ENCODE results near the gene ZBTB7C.

The ZBTB7C gene

DNA sequence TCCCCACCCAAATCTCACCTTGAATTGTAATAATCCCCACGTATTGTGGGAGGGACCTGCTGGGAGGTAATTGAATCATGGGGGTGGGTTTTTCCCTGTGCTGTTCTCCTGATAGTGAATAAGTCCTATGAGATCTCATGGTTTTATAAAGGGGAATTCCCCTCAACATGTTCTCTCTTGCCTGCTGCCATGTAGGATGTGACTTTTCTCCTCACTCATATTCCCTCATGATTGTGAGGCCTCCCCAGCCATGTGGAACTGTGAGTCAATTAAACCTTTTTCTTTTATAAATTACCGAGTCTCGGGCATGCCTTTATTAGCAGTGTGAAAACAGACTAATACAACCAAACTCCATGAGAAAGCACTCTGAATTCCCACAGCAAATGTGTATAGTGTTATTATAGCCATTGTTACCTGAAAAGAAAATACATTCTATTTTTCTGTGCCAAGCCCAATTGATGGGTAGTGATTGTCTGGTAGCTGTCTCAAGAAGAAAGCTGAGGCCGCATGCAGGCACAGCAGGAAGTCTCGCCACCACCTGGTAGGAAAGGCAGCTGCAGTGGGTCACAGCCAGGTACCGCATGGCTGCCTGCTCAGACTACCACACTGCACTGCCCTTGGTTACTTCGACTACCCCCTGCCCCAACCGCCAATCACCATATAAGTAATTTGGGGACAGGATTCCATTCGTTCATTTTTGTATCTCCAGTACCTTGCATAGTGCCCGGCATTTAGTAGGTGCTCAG is 10.3 kb upstream of the ZBTB7C start:
- no peak overlapping the region for H3K4me3 ChIP-seq (ENCODE audit: low read depth, low read length)
- no peak overlapping the region for H3K27ac ChIP-seq (ENCODE audit: extremely low read depth, low read depth, low read length)
- no peaks in the 10 kb centered on the region for H3K9me3 ChIP-seq (ENCODE audit: control insufficient read depth, insufficient read depth, low read depth, low read length)
- no peaks in the 10 kb centered on the region for H3K36me3 ChIP-seq (ENCODE audit: control insufficient read depth in 2 of 2, insufficient read depth in 1 of 2, low read length in 2 of 2)
- POLR2A ChIA-PET = no interaction called here
- CTCF ChIA-PET = interaction anchor here (0.6 to 2.6 kb wide), 6 partner anchors 8 to 760 kb away, joined by 3 to 15 read pairs (median 6); no protein-coding TSS in a partner anchor
- TF ChIP-seq KLF7 (tag by site-specific recombination; IDR thresholded peaks at IDR 0.05; ENCODE audit: borderline replicate concordance) (no peak), ZNF416 (tag by site-specific recombination; IDR thresholded peaks at IDR 0.05) (no peak), ZNF560 (tag by site-specific recombination; IDR thresholded peaks at IDR 0.05; ENCODE audit: borderline replicate concordance) (no peak), SP3 (tag by site-specific recombination; IDR thresholded peaks at IDR 0.05) (no peak), BCL11B (tag by site-specific recombination; IDR thresholded peaks at IDR 0.05; ENCODE audit: low read depth) (no peak), ZNF404 (tag by site-specific recombination; IDR thresholded peaks at IDR 0.05) (no peak), ZNF175 (tag by site-specific recombination; IDR thresholded peaks at IDR 0.05) (no peak), ZNF664 (tag by site-specific recombination; IDR thresholded peaks at IDR 0.05) (no peak), KLF8 (tag by site-specific recombination; IDR thresholded peaks at IDR 0.05) (no peak), ZNF121 (tag by site-specific recombination; IDR thresholded peaks at IDR 0.05) (no peak)
- TF ChIP-seq, protein P1, sequence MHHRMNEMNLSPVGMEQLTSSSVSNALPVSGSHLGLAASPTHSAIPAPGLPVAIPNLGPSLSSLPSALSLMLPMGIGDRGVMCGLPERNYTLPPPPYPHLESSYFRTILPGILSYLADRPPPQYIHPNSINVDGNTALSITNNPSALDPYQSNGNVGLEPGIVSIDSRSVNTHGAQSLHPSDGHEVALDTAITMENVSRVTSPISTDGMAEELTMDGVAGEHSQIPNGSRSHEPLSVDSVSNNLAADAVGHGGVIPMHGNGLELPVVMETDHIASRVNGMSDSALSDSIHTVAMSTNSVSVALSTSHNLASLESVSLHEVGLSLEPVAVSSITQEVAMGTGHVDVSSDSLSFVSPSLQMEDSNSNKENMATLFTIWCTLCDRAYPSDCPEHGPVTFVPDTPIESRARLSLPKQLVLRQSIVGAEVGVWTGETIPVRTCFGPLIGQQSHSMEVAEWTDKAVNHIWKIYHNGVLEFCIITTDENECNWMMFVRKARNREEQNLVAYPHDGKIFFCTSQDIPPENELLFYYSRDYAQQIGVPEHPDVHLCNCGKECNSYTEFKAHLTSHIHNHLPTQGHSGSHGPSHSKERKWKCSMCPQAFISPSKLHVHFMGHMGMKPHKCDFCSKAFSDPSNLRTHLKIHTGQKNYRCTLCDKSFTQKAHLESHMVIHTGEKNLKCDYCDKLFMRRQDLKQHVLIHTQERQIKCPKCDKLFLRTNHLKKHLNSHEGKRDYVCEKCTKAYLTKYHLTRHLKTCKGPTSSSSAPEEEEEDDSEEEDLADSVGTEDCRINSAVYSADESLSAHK (tag by site-specific recombination; IDR thresholded peaks at IDR 0.05) = no peak
- TF ChIP-seq, protein P2, sequence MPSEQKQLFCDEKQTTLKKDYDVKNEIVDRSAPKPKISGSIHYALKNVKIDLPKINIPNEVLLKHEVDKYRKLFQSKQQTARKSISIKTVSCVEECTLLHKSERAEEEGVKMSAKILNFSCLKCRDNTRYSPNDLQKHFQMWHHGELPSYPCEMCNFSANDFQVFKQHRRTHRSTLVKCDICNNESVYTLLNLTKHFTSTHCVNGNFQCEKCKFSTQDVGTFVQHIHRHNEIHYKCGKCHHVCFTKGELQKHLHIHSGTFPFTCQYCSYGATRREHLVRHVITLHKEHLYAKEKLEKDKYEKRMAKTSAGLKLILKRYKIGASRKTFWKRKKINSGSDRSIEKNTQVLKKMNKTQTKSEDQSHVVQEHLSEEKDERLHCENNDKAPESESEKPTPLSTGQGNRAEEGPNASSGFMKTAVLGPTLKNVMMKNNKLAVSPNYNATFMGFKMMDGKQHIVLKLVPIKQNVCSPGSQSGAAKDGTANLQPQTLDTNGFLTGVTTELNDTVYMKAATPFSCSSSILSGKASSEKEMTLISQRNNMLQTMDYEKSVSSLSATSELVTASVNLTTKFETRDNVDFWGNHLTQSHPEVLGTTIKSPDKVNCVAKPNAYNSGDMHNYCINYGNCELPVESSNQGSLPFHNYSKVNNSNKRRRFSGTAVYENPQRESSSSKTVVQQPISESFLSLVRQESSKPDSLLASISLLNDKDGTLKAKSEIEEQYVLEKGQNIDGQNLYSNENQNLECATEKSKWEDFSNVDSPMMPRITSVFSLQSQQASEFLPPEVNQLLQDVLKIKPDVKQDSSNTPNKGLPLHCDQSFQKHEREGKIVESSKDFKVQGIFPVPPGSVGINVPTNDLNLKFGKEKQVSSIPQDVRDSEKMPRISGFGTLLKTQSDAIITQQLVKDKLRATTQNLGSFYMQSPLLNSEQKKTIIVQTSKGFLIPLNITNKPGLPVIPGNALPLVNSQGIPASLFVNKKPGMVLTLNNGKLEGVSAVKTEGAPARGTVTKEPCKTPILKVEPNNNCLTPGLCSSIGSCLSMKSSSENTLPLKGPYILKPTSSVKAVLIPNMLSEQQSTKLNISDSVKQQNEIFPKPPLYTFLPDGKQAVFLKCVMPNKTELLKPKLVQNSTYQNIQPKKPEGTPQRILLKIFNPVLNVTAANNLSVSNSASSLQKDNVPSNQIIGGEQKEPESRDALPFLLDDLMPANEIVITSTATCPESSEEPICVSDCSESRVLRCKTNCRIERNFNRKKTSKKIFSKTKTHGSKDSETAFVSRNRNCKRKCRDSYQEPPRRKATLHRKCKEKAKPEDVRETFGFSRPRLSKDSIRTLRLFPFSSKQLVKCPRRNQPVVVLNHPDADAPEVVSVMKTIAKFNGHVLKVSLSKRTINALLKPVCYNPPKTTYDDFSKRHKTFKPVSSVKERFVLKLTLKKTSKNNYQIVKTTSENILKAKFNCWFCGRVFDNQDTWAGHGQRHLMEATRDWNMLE (tag by site-specific recombination; conservative IDR thresholded peaks at IDR 0.05; ENCODE audit: low read depth) = no peak
- peaks cover 2% of the 10 kb centered on the region; the same call in 1 of the 2 replicates for H3K4me1 ChIP-seq (ENCODE audit: control insufficient read depth, insufficient read depth, low read length)

DNA sequence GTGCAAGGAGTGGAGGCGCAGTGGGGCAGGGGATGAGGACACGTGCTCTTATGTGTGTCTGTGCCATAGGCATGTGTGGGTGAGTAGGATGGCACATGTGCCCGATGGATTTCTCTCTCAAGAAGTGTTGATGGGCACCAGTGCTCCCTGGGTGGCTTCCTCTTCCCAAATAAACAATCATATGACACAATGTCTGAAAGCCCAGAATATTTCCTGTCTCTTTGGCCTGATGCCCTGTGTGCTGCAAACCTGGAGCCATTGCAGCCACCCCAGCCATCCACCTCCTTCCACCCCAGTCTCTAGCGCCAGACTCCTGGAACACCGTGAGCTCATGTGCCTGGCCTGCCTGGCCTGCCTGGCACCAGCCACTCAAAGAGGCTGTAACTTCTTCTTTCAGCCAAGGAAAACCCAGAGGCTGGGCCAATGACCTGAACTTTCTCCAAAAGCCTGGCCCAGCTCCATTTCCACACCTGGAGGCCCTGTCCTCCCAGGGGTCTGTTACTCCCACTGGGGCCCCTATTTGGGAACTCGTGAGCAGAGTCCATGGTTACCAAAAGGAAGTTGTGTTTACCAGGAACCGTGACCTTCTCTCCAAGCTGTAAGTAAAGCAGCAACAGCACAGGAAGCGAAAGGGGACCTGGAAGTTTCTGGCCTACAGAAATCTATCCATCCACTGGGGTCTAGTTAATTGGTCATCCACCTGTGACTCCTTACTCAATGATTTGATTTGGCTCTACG is 9.5 kb upstream of the ZBTB7C start:
- Histone ChIP-seq H3K9me3 (ENCODE audit: control insufficient read depth, insufficient read depth, low read depth, low read length) (no peaks in the 10 kb centered on the region), H3K27ac (ENCODE audit: extremely low read depth, low read depth, low read length) (no peak overlapping the region), H3K4me1 (ENCODE audit: control insufficient read depth, insufficient read depth, low read length) (peaks cover 2% of the 10 kb centered on the region; the same call in 1 of the 2 replicates), H3K4me3 (ENCODE audit: low read depth, low read length) (no peak overlapping the region), H3K36me3 (ENCODE audit: control insufficient read depth in 2 of 2, insufficient read depth in 1 of 2, low read length in 2 of 2) (no peaks in the 10 kb centered on the region)
- ChIA-PET POLR2A (no interaction called here), CTCF (interaction anchor here (0.5 to 1.0 kb wide), 5 partner anchors 15 to 102 kb away, joined by 3 to 4 read pairs (median 3); no protein-coding TSS in a partner anchor)
- no peak for TF ChIP-seq SP7 (tag by site-specific recombination; IDR thresholded peaks at IDR 0.05)
- TF ChIP-seq, protein P3, sequence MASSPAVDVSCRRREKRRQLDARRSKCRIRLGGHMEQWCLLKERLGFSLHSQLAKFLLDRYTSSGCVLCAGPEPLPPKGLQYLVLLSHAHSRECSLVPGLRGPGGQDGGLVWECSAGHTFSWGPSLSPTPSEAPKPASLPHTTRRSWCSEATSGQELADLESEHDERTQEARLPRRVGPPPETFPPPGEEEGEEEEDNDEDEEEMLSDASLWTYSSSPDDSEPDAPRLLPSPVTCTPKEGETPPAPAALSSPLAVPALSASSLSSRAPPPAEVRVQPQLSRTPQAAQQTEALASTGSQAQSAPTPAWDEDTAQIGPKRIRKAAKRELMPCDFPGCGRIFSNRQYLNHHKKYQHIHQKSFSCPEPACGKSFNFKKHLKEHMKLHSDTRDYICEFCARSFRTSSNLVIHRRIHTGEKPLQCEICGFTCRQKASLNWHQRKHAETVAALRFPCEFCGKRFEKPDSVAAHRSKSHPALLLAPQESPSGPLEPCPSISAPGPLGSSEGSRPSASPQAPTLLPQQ (tag by site-specific recombination; IDR thresholded peaks at IDR 0.05) = no peak
- TF ChIP-seq ZNF24 (tag by site-specific recombination; IDR thresholded peaks at IDR 0.05) = no peak
- TF ChIP-seq, protein P4, sequence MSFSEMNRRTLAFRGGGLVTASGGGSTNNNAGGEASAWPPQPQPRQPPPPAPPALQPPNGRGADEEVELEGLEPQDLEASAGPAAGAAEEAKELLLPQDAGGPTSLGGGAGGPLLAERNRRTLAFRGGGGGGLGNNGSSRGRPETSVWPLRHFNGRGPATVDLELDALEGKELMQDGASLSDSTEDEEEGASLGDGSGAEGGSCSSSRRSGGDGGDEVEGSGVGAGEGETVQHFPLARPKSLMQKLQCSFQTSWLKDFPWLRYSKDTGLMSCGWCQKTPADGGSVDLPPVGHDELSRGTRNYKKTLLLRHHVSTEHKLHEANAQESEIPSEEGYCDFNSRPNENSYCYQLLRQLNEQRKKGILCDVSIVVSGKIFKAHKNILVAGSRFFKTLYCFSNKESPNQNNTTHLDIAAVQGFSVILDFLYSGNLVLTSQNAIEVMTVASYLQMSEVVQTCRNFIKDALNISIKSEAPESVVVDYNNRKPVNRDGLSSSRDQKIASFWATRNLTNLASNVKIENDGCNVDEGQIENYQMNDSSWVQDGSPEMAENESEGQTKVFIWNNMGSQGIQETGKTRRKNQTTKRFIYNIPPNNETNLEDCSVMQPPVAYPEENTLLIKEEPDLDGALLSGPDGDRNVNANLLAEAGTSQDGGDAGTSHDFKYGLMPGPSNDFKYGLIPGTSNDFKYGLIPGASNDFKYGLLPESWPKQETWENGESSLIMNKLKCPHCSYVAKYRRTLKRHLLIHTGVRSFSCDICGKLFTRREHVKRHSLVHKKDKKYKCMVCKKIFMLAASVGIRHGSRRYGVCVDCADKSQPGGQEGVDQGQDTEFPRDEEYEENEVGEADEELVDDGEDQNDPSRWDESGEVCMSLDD (tag by site-specific recombination; IDR thresholded peaks at IDR 0.05) = no peak
